ENCODE measurements around the gene PRSS1.
"Not testable (repeated sequence)": the region's sequence is repeated elsewhere in the genome, so short reads cannot be mapped to it uniquely, and the experiment has no call there.

The PRSS1 gene

GRCh38 chr7:142748410-142748809 lies 862 bp upstream of the PRSS1 start:
- FAIRE-seq = not testable (repeated sequence)

DNA sequence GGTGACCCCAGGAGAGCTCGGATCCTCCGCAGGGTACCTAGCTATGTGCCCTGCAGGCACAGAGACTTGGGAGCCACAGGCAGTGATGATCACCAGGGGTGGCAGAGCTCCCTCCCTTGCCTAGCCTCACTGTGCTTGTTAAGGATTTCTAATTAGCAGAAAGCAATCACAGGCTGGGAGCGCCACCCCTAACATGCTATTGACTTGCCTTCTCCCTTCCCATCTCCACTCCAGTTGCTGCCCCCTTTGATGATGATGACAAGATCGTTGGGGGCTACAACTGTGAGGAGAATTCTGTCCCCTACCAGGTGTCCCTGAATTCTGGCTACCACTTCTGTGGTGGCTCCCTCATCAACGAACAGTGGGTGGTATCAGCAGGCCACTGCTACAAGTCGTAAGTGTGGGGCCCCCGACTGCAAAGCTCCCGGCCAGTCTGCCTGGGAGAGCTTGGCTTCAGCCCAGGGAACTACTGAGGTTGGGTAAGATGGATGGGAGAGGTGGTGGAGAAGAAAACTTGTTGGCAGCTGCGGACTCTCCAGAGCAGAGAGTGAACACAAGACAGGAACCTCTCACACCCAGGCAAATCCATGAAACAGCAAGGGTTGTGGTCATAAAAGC lies 1.2 kb downstream of the PRSS1 start:
- no peak for FAIRE-seq

DNA sequence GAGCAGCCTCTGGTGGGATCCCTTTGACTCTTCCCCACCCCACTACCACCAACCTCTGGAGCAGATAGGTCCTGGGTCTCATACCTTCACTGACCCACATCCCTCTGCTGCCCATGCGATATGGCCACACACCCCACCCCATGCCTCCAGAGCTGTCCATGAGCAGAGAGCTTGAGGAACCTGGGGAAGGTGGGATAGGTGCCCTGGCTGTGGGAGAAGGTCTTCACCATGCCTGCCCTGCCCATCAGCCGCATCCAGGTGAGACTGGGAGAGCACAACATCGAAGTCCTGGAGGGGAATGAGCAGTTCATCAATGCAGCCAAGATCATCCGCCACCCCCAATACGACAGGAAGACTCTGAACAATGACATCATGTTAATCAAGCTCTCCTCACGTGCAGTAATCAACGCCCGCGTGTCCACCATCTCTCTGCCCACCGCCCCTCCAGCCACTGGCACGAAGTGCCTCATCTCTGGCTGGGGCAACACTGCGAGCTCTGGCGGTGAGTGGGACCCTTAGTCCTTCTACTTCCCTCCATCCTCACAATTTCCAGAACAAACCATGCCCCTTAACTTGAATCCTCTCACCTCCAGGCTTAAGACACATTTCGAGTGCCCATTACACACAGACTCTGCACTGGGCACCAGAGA lies 2.4 kb downstream of the PRSS1 start:
- not testable (repeated sequence) for FAIRE-seq

GRCh38 chr7:142752376-142753225 lies 3.3 kb downstream of the PRSS1 start:
- no peak for FAIRE-seq

GRCh38 chr7:142753366-142753765 lies 4.1 kb downstream of the PRSS1 start:
- FAIRE-seq = no peak

- FAIRE-seq = not testable (repeated sequence)
These were observed 4.7 kb downstream of the PRSS1 start for GRCh38 chr7:142753925-142754491.

DNA sequence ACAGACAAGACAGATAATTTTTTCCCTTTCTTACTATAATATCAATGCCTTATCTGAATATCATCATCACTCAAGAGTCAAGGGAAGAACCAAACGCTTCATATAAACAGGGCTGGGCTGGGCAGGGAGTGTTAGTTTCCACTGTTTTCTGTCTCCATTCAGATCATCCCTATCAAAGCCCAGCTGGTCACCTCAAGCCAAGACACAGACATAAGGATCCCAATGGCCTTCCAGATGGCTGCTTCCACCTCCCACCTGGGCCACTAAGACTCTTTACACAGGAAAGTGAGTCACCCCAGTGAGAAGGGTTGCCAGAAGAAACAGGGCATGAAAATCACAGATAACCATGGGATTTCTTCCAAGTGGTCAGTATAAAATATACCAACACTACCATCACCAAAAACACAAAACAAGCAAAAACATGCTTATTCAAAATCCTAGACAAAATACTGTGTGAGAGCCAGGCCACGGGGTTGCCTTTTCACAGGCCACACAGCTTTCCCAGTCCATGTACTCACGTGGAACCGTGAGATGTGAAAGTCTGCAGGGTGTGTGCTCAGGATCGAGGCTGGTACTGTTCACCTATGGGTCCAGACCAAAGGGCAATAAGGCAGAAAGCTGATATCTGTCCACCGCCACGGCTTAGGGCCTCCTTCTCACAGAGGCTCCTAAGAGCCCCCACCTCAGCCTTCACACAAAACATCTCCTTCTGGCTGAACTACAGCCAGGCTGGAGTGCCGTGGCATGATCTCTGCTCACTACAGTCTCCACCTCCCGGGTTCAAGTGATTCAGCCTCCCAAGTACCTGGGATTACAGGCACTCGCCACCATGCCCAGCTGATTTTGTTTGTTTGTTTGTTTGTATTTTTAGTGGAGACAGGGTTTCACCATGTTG lies 5.7 kb downstream of the PRSS1 start:
- no peak for FAIRE-seq

GRCh38 chr7:142758312-142758711 lies 9.0 kb downstream of the PRSS1 start:
- FAIRE-seq = not testable (repeated sequence)

- no peak for FAIRE-seq
These were observed 10.2 kb downstream of the PRSS1 start for GRCh38 chr7:142759433-142759832.

DNA sequence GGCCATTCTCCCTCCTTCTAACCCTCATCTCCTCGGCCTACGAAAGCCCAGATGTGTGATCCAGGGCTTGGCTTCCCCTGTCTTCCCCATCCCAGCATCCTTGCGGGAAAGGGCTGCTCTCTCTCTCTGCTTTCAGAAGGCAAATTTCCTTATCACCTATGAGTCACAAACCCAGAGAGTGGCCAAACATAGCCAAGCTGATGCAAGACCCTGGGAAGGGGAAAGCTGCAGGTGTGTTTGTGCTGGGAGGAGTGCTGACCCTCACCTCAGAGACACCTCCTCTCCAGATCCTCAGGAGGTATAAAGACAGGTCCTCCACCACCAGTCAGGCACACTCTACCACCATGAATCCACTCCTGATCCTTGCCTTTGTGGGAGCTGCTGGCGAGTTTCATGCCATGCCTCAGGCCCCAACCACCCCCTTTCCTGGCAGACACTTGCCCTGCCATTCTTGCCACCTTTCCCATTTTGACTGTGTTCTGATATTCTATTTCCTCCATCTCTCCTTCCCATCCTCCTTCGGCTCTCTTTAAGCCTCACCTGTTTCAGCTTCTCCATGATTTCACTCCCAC lies 10.9 kb downstream of the PRSS1 start:
- no peak for FAIRE-seq

DNA sequence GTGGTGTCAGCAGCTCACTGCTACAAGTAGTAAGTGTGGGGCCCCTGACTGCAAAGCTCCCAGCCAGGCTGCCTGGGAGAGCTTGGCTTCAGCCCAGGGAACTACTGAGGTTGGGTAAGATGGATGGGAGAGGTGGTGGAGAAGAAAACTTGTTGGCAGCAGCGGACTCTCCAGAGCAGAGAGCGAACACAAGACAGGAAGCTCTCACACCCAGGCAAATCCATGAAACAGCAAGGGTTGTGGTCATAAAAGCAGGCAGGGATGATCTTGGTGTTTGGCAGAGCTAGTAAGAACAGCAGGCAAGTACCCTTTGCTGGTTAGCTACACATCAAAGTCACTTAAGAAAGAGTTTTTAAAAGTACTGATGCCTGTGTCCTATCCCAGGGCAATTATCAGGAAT lies 12.3 kb downstream of the PRSS1 start:
- FAIRE-seq = not testable (repeated sequence)

- no peak for FAIRE-seq
These were observed 12.8 kb downstream of the PRSS1 start for GRCh38 chr7:142762104-142762503.

DNA sequence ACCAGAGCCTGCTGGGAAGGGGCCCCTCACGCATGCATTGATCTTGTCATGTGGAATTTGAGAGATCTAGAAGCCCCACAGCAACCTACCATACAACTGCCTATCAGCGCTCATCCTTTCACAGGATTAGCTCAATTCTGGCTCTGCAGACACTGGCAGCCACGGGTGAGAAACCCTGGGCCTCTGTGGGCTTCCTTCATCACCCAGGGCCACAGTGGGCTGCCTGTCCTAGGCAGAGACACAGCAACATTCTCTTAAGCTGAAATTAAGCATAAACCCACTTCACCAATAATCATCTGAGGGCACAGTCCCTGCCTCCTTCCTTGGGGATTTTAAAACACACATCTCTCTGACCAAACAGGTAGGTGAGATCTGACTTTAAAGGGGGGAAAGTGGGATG lies 18.2 kb downstream of the PRSS1 start:
- FAIRE-seq = no peak

DNA sequence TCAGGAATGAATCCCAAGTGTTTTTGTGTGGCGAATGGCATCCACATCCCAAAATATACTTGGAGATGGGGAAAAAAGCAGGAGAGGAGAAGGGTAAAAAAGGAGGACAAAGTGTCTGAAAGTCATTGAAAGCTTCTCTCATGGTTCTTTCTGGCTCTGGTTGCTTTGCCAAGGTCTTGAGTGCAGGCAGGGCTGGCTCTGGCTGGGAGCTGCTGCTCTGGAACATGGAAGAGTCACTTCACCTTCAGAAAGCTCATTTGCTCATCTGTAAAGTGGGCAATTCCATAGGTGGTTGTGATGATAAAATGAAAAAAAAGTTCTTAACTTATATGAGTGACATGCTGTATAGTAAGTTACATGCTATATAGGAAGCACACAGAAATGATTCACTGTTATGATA lies 18.6 kb downstream of the PRSS1 start:
- FAIRE-seq = no peak

DNA sequence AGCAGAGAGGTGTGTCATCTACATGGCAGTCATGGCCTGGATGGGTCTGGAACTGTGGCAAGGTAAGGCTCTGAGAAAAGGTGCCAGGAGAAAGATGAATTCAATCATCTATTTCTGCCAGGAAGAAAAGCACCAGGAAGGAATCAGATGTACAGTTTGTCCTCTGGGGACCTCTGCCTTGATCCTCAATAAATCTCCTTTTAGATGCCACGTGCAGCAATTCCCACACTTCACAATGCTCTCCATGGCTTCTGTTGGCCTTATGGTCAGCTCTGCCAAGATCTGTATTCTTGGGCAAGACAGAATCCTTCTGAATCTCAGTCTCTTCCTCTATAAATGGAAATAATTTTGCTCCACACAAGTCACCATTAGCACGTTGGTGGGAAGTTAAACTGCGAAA lies 19.6 kb downstream of the PRSS1 start:
- FAIRE-seq = not testable (repeated sequence)

DNA sequence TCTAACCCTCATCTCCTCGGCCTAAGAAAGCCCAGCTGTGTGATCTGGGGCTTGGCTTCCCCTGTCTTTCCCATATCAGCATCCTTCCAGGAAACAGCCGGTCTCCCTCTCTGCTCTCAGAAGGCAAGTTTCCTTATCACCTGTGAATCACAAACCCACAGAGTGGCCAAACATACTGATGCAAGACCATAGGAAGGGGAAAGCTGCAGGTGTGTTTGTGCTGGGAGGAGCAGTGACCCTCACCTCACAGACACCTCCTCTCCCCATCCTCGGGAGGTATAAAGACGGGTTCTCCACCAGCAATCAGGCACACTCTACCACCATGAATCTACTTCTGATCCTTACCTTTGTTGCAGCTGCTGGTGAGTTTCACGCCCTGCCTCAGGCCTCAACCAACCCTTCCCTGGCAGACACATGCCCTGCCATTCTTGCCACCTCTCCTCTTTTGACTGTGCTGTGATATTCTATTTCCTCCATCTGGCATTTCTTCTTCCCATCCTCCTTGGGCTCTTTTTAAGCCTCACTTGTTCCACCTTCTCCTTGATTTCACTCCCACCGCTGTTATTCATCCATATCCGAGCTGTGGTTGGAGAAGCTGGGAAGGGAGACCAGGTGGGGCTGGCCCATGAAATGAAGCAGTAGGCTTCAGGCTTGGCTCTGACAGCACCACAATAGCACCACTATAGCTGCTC lies 21.5 kb downstream of the PRSS1 start, which contains the start of gene PRSS2:
Gene PRSS2 (plus strand): TSS at position 310 of the 692 bp plus-strand sequence. CDS start 13 bp downstream, at position 323.
- FAIRE-seq = no peak

GRCh38 chr7:142771353-142771723 lies 22.1 kb downstream of the PRSS1 start:
- no peak for FAIRE-seq

GRCh38 chr7:142772051-142772450 lies 22.8 kb downstream of the PRSS1 start:
- no peak for FAIRE-seq

DNA sequence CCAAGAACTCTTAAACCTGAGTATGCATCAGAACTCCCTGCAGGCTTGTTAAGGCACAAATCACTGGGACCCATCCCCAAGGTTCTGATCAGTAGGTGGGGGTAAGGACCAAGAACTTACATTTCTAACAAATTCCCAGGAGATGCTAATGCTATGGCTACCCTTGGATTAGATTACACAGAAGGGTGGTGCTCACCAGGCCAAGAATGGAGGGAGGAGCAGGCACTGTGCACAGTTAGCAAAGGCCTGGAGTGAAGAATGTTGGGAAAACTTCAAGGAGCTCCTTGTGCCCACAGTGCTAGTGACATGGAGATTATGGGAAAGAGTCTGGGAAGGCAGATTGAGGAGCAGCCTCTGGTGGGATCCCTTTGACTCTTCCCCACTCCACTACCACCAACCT lies 23.4 kb downstream of the PRSS1 start:
- FAIRE-seq = no peak

- no peak for FAIRE-seq
These were observed 24.0 kb downstream of the PRSS1 start for GRCh38 chr7:142773230-142773629.

Data from TTC549 (cell line).